OCI-LY3 (cell line): ENCODE results near the gene NELL1.

Experiments used
- H2AFZ ChIP-seq: fragments of 200-600, 300-600 bp; shearing (Covaris generic); 2 replicates; pipeline ENCODE4 v1.6.0; 2014; ENCODE audit warnings: antibody characterized with exemption, low read depth, low read length
- H3K27ac ChIP-seq: fragments of 200-600, 300-600 bp; sonication (generic); 2 replicates; pipeline ENCODE4 v1.5.1; 2014; ENCODE audit warnings: mild to moderate bottlenecking, low read length, moderate library complexity, mixed read lengths
- H3K27me3 ChIP-seq: fragments of 200-600, 300-600 bp; sonication (generic); 2 replicates; pipeline ENCODE4 v1.6.1; 2014; ENCODE audit warnings: low read depth, low read length, mixed read lengths
- H3K36me3 ChIP-seq: fragments of 200-600, 300-600 bp; sonication (generic); replicated peaks from 2 replicates; pipeline ENCODE3; 2014; ENCODE audit warnings: low read depth, low read length, mixed read lengths
- H3K4me1 ChIP-seq: fragments of 300-600, 200-600 bp; sonication (generic); 2 replicates; pipeline ENCODE4 v1.6.1; 2014; ENCODE audit warnings: low read length, mixed read lengths
- H3K4me2 ChIP-seq: fragments of 200-600, 300-600 bp; sonication (generic); 2 replicates; pipeline ENCODE4 v1.6.1; 2014; ENCODE audit warnings: low read length, mixed read lengths
- H3K4me3 ChIP-seq: fragments of 300-600, 200-600 bp; sonication (generic); 2 replicates; pipeline ENCODE4 v1.5.1; 2014; ENCODE audit warnings: antibody characterized with exemption, mild to moderate bottlenecking, low read length, moderate library complexity
- H3K79me2 ChIP-seq: fragments of 300-600, 200-600 bp; shearing (Covaris generic); 2 replicates; pipeline ENCODE4 v1.6.1; 2014; ENCODE audit warnings: mild to moderate bottlenecking, low read length, mixed read lengths
- H3K9ac ChIP-seq: fragments of 300-600, 200-600 bp; shearing (Covaris generic); 2 replicates; pipeline ENCODE4 v1.6.0; 2014; ENCODE audit warnings: mild to moderate bottlenecking, low read length, moderate library complexity
- H3K9me3 ChIP-seq: fragments of 200-600, 300-600 bp; shearing (Covaris generic); 2 replicates; pipeline ENCODE4 v1.6.1; 2014; ENCODE audit warnings: low read length, mixed read lengths; ENCODE audit not compliant: insufficient read depth
- H4K20me1 ChIP-seq: fragments of 200-600, 300-600 bp; sonication (generic); 2 replicates; pipeline ENCODE4 v1.6.1; 2016; ENCODE audit warnings: low read length, mixed read lengths; ENCODE audit not compliant: insufficient read depth
- CTCF ChIP-seq: fragments of 200-600, 300-600 bp; sonication (generic); IDR thresholded peaks from 2 replicates; pipeline ENCODE4 v1.5.1; 2014; ENCODE audit warnings: antibody characterized with exemption, low read length, low read depth
- EZH2phosphoT487 ChIP-seq: fragments of 200-600 bp; shearing (Covaris generic); IDR thresholded peaks from 2 replicates; pipeline ENCODE4 v1.6.1; 2018; ENCODE audit warnings: antibody characterized with exemption, mixed run types, low read depth

Gene NELL1

DNA sequence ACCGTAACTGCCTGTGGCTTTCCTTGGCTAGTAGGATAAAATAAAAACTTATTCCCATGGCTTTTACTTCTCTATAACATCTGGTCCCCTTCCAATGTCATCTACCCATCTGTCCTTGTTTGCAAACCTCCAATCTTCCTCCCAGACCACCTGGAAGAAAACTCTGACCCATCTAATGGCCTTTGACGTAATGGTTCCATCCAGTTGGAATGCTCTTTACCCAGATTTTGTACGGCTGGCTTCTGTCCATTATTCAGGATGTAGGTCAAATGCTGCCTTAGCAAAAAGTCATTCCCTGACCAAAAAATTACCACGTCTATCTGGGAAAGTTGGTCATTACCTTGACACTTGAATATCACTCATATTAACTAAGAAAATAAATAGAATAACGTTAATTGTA lies 945.6 kb downstream of the NELL1 start:
- Histone ChIP-seq H3K79me2 (no peaks in the 10 kb centered on the region), H3K36me3 (no peaks in the 10 kb centered on the region), H3K4me3 (no peak overlapping the region), H3K27ac (no peak overlapping the region), H3K9me3 (no peaks in the 10 kb centered on the region), H4K20me1 (no peaks in the 10 kb centered on the region), H3K27me3 (no peaks in the 10 kb centered on the region), H2AFZ (no peak overlapping the region), H3K4me2 (no peak overlapping the region), H3K4me1 (no peaks in the 10 kb centered on the region), H3K9ac (no peak overlapping the region)
- TF ChIP-seq CTCF (no peak), EZH2phosphoT487 (no peak)

DNA sequence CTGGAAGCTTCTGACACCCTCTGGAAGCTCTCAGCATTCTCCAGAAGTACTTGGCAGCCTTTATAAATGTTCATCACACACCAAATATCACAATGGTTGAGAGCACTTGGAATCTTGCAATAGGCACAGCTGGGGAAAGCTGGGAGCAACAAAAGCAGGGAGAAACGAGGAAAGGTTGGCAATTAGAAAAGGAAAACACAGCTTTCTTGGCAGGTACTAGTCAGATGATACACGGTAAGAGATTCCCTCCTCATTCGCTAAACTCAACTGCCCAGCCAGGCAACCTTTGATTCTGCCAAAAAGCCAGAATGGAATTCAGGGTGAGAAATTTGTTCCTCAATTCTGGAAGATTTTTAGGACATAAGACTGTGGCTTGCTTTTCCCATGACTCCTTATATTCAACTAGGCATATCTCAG lies 946.6 kb downstream of the NELL1 start:
- Histone ChIP-seq H3K4me2 (no peak overlapping the region), H3K27me3 (no peaks in the 10 kb centered on the region), H3K9me3 (no peaks in the 10 kb centered on the region), H3K4me3 (no peak overlapping the region), H3K36me3 (no peaks in the 10 kb centered on the region), H3K4me1 (no peaks in the 10 kb centered on the region), H4K20me1 (no peaks in the 10 kb centered on the region), H3K9ac (no peak overlapping the region), H3K27ac (no peak overlapping the region), H2AFZ (no peak overlapping the region), H3K79me2 (no peaks in the 10 kb centered on the region)
- TF ChIP-seq EZH2phosphoT487 (no peak), CTCF (no peak)

GRCh38 chr11:21622566-21622965 lies 953.2 kb downstream of the NELL1 start:
- no peaks in the 10 kb centered on the region for H3K9me3 ChIP-seq
- H3K27me3 ChIP-seq, result no peaks in the 10 kb centered on the region
- no peaks in the 10 kb centered on the region for H4K20me1 ChIP-seq
- H3K27ac ChIP-seq, result no peak overlapping the region
- H3K9ac ChIP-seq, result no peak overlapping the region
- H3K4me3 ChIP-seq, result no peak overlapping the region
- no peaks in the 10 kb centered on the region for H3K36me3 ChIP-seq
- no peaks in the 10 kb centered on the region for H3K79me2 ChIP-seq
- no peak overlapping the region for H2AFZ ChIP-seq
- H3K4me1 ChIP-seq, result peaks cover 12% of the 10 kb centered on the region
- no peak for TF ChIP-seq CTCF
- TF ChIP-seq EZH2phosphoT487, result no peak
- no peak overlapping the region for H3K4me2 ChIP-seq

- peaks cover 12% of the 10 kb centered on the region for H3K4me1 ChIP-seq
- no peaks in the 10 kb centered on the region for H3K9me3 ChIP-seq
- H3K4me3 ChIP-seq, result no peak overlapping the region
- H3K36me3 ChIP-seq, result no peaks in the 10 kb centered on the region
- H2AFZ ChIP-seq, result no peak overlapping the region
- no peaks in the 10 kb centered on the region for H3K79me2 ChIP-seq
- H4K20me1 ChIP-seq, result no peaks in the 10 kb centered on the region
- H3K4me2 ChIP-seq, result no peak overlapping the region
- H3K27ac ChIP-seq, result no peak overlapping the region
- no peaks in the 10 kb centered on the region for H3K27me3 ChIP-seq
- no peak overlapping the region for H3K9ac ChIP-seq
- TF ChIP-seq CTCF (no peak), EZH2phosphoT487 (no peak)
Observed at GRCh38 chr11:21622995-21623394, 953.6 kb downstream of the NELL1 start.
